H9 (cell line): ENCODE data around the gene PRF1. TPM values are rescaled to one million over a fixed set of nuclear protein-coding genes. Genes with fewer than 3 reads are reported as not detected.
A peak's percentile ranks its signal among the peaks of the same experiment; 100 is the strongest.

Source experiments
- DNase-seq: peaks from one replicate; pipeline ENCODE4 v3.0.0-alpha.2; 2017
- H2AFZ ChIP-seq: one replicate; pipeline ENCODE4 v1.6.1; 2013; ENCODE audit warnings: mild to moderate bottlenecking, low read length, control low read depth, moderate library complexity
- H2AK5ac ChIP-seq: 2 replicates; pipeline ENCODE4 v1.6.1; 2013; ENCODE audit warnings: low read length, control low read depth, mixed read lengths; ENCODE audit not compliant: insufficient read length
- H2BK120ac ChIP-seq: one replicate; pipeline ENCODE4 v1.6.1; 2013; ENCODE audit warnings: low read depth, mild to moderate bottlenecking, low read length, control low read depth, inconsistent platforms; ENCODE audit not compliant: poor library complexity, severe bottlenecking
- H2BK12ac ChIP-seq: 2 replicates; pipeline ENCODE4 v1.6.1; 2013; ENCODE audit warnings: low read length, control low read depth, mixed read lengths, low read depth; ENCODE audit not compliant: insufficient read length
- H2BK15ac ChIP-seq: 2 replicates; pipeline ENCODE4 v1.6.1; 2013; ENCODE audit warnings: low read depth, low read length, control low read depth
- H2BK20ac ChIP-seq: one replicate; pipeline ENCODE4 v1.6.1; 2013; ENCODE audit warnings: low read depth, mild to moderate bottlenecking, low read length, control low read depth, inconsistent platforms; ENCODE audit not compliant: poor library complexity, severe bottlenecking
- H2BK5ac ChIP-seq: 2 replicates; pipeline ENCODE4 v1.6.1; 2013; ENCODE audit warnings: low read length, control low read depth, mixed read lengths; ENCODE audit not compliant: insufficient read length
- H3K14ac ChIP-seq: 2 replicates; pipeline ENCODE4 v1.6.1; 2013; ENCODE audit warnings: low read length, control low read depth; ENCODE audit not compliant: insufficient read depth
- H3K18ac ChIP-seq: 2 replicates; pipeline ENCODE4 v1.6.1; 2013; ENCODE audit warnings: low read depth, mild to moderate bottlenecking, mixed read lengths, low read length, control low read depth; ENCODE audit not compliant: insufficient read length
- H3K23ac ChIP-seq: 2 replicates; pipeline ENCODE4 v1.6.1; 2013; ENCODE audit warnings: low read length, control low read depth, mixed read lengths, low read depth; ENCODE audit not compliant: insufficient read length
- H3K23me2 ChIP-seq: 2 replicates; pipeline ENCODE4 v1.6.1; 2013; ENCODE audit warnings: low read depth, mild to moderate bottlenecking, mixed read lengths, low read length, control low read depth; ENCODE audit not compliant: insufficient read length, poor library complexity, severe bottlenecking
- H3K27ac ChIP-seq: 2 replicates; pipeline ENCODE4 v1.5.1; 2013; ENCODE audit warnings: low read length, control low read depth, mixed read lengths, low read depth; ENCODE audit not compliant: insufficient read length
- H3K27me3 ChIP-seq: 2 replicates; pipeline ENCODE4 v1.6.1; 2013; ENCODE audit warnings: low read length, control low read depth, inconsistent platforms; ENCODE audit not compliant: insufficient read depth
- H3K4ac ChIP-seq: 2 replicates; pipeline ENCODE4 v1.6.1; 2013; ENCODE audit warnings: low read depth, mild to moderate bottlenecking, control low read depth, inconsistent platforms, low read length, moderate library complexity
- H3K4me1 ChIP-seq: 2 replicates; pipeline ENCODE4 v1.6.1; 2013; ENCODE audit warnings: low read length, control low read depth, inconsistent platforms; ENCODE audit not compliant: insufficient read depth
- H3K4me2 ChIP-seq: 2 replicates; pipeline ENCODE4 v1.6.1; 2013; ENCODE audit warnings: low read length, control low read depth, mixed read lengths; ENCODE audit not compliant: insufficient read length, insufficient read depth
- H3K56ac ChIP-seq: 2 replicates; pipeline ENCODE4 v1.6.1; 2013; ENCODE audit warnings: low read depth, mild to moderate bottlenecking, mixed read lengths, low read length, control low read depth; ENCODE audit not compliant: insufficient read length
- H3K79me1 ChIP-seq: 2 replicates; pipeline ENCODE4 v1.6.1; 2013; ENCODE audit warnings: low read depth, mild to moderate bottlenecking, moderate library complexity, low read length, control low read depth, inconsistent platforms; ENCODE audit not compliant: insufficient read depth, poor library complexity, severe bottlenecking
- H3K79me2 ChIP-seq: 2 replicates; pipeline ENCODE4 v1.6.1; 2013; ENCODE audit warnings: low read length, control low read depth, inconsistent platforms; ENCODE audit not compliant: insufficient read depth
- H3K9ac ChIP-seq: 2 replicates; pipeline ENCODE4 v1.6.1; 2013; ENCODE audit warnings: low read length, control low read depth, mixed read lengths; ENCODE audit not compliant: insufficient read length; ENCODE audit errors: extremely low read depth
- H3K9me3 ChIP-seq: one replicate; pipeline ENCODE4 v1.6.1; 2013; ENCODE audit warnings: low read depth, low read length, inconsistent platforms; ENCODE audit not compliant: control insufficient read depth
- H3T11ph ChIP-seq: one replicate; pipeline ENCODE4 v1.6.1; 2013; ENCODE audit warnings: mild to moderate bottlenecking, low read length, control low read depth, inconsistent platforms
- H4K20me1 ChIP-seq: one replicate; pipeline ENCODE4 v1.6.1; 2013; ENCODE audit not compliant: control insufficient read depth, insufficient read length, insufficient read depth
- H4K5ac ChIP-seq: 2 replicates; pipeline ENCODE4 v1.6.1; 2013; ENCODE audit warnings: low read depth, mild to moderate bottlenecking, mixed read lengths, low read length, control low read depth; ENCODE audit not compliant: insufficient read length
- H4K8ac ChIP-seq: replicated peaks from 2 replicates; pipeline ENCODE4 v1.6.1; 2013; ENCODE audit warnings: low read length, control low read depth, mixed read lengths, low read depth; ENCODE audit not compliant: insufficient read length
- H4K91ac ChIP-seq: 2 replicates; pipeline ENCODE4 v1.6.1; 2013; ENCODE audit warnings: low read depth, mild to moderate bottlenecking, moderate library complexity, mixed read lengths, low read length, control low read depth; ENCODE audit not compliant: insufficient read length
- H3K27ac Mint-ChIP-seq, 3 experiments: 2 replicates in 2 of 3; 3 replicates in 1 of 3; pipeline ENCODE4 v1.8.0; 2020 to 2021; ENCODE audit warnings: mixed read lengths in 3 of 3, mild to moderate bottlenecking in 1 of 3, moderate library complexity in 1 of 3
- H3K27me3 Mint-ChIP-seq: 2 replicates; pipeline ENCODE4 v1.8.0; 2021; ENCODE audit warnings: low read depth, mild to moderate bottlenecking, moderate library complexity, mixed read lengths
- H3K36me3 Mint-ChIP-seq, 3 experiments: 2 replicates in 2 of 3; 3 replicates in 1 of 3; pipeline ENCODE4 v1.8.0; 2020 to 2021; ENCODE audit warnings: low read depth in 3 of 3, mixed read lengths in 3 of 3; ENCODE audit not compliant: insufficient read depth in 1 of 3
- H3K4me1 Mint-ChIP-seq, 2 experiments: 2 replicates each; pipeline ENCODE4 v1.8.0; 2020; ENCODE audit warnings: mixed read lengths in 2 of 2
- H3K4me3 Mint-ChIP-seq, 2 experiments: 2 replicates in 1 of 2; 3 replicates in 1 of 2; pipeline ENCODE4 v1.8.0; 2020 to 2021; ENCODE audit warnings: mild to moderate bottlenecking in 2 of 2, mixed read lengths in 2 of 2, moderate library complexity in 1 of 2
- H3K9me3 Mint-ChIP-seq, 2 experiments: 2 replicates in 1 of 2; 3 replicates in 1 of 2; pipeline ENCODE4 v1.8.0; 2020; ENCODE audit warnings: mild to moderate bottlenecking in 2 of 2, mixed read lengths in 2 of 2, moderate library complexity in 1 of 2
- WGBS: extraction: QIAGEN DNeasy Blood & Tissue Kit; methylation state at CpG from one replicate; pipeline ENCODE4 v1.1.7; 2013; ENCODE audit warnings: missing lambda C conversion rate, low lambda C conversion rate, mixed read lengths; ENCODE audit not compliant: insufficient read length; ENCODE audit errors: extremely low coverage; 5-methylcytosine and 5-hydroxymethylcytosine counted together
- total RNA-seq: library from RNA; stranded (reverse); gene quantifications from 2 replicates; pipeline ENCODE4 v1.2.1, GENCODE V29; 2021
- TF ChIP-seq, protein P1 (sequence below): fragments of 200-600 bp; sonication (generic); conservative IDR thresholded peaks from 3 replicates; pipeline ENCODE4 v1.8.0; 2021; ENCODE audit warnings: antibody characterized with exemption, mild to moderate bottlenecking

PRF1 gene
- total RNA-seq, 1 experiment from 2014 or later = not detected

DNA sequence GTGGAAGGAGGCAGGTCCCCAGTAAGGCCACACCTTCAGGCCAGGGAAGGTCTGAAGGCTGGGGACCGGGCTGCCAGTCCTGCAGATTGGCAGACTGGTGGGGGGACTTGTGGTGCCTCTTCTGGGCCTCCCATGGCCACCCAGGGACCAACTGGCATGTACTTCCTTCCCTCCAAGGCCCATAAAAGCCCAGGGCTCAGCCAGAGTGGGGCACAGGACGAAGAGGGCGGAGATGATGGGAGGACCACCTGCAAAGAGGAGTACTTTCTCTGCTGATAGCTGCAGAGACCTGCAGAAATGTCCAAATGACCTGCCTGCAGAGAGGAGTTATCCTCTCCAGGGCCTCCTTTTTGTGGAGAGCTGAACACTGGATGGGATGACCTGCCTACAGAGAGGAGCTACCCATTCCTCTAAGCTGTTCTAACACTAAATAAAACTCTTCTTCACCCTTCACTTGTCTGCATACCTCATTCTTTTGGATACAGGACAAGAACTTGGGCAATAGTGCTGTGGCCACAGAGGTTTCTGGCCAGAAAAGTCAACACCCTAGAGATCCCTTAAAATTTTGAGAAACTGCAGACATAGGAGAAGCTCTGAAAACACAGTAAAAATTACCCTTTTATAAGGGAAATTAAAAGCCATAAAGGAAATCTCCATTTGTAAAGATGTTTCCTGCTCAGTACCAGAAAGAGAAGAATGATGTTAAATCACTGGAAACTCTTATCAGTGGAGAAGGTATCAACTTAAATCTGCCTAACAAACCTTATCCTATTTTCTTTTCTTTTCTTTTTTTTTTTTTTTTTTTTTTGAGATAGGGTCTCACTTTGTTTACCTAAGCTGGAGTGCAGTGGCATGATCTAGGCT, 20.7 kb upstream of the PRF1 start:
- Histone ChIP-seq H3K18ac (peak overlapping the region; percentile 58), H3K27me3 (no peaks in the 10 kb centered on the region), H3K27ac (peak overlapping the region; percentile 99), H4K91ac (peak overlapping the region; percentile 41), H3K14ac (peak overlapping the region; percentile 61; the same call in 1 of the 2 replicates), H2AFZ (no peak overlapping the region), H2BK12ac (peak overlapping the region; percentile 27), H3T11ph (no peak overlapping the region), H3K56ac (no peak overlapping the region), H3K79me1 (no peaks in the 10 kb centered on the region), H2BK120ac (no peak overlapping the region), H2AK5ac (peak overlapping the region; percentile 57), H3K9me3 (peaks cover 7% of the 10 kb centered on the region), H3K79me2 (no peaks in the 10 kb centered on the region), H3K23me2 (no peaks in the 10 kb centered on the region), H3K4ac (peak overlapping the region; percentile 19; the same call in 1 of the 2 replicates), H4K8ac (no peak overlapping the region), H3K9ac (no peak overlapping the region), H2BK20ac (no peak overlapping the region), H2BK5ac (peak overlapping the region; percentile 12), H4K5ac (no peak overlapping the region), H2BK15ac (no peak overlapping the region), H4K20me1 (no peaks in the 10 kb centered on the region), H3K4me2 (peak overlapping the region; percentile 21), H3K23ac (no peak overlapping the region), H3K4me1 (peaks cover 9% of the 10 kb centered on the region)
- TF ChIP-seq, protein P1, sequence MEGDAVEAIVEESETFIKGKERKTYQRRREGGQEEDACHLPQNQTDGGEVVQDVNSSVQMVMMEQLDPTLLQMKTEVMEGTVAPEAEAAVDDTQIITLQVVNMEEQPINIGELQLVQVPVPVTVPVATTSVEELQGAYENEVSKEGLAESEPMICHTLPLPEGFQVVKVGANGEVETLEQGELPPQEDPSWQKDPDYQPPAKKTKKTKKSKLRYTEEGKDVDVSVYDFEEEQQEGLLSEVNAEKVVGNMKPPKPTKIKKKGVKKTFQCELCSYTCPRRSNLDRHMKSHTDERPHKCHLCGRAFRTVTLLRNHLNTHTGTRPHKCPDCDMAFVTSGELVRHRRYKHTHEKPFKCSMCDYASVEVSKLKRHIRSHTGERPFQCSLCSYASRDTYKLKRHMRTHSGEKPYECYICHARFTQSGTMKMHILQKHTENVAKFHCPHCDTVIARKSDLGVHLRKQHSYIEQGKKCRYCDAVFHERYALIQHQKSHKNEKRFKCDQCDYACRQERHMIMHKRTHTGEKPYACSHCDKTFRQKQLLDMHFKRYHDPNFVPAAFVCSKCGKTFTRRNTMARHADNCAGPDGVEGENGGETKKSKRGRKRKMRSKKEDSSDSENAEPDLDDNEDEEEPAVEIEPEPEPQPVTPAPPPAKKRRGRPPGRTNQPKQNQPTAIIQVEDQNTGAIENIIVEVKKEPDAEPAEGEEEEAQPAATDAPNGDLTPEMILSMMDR = no peak
- Mint-ChIP-seq H3K27ac (peak overlapping the region; percentile 94 to 97 (median 96); a peak in 5 of 7 replicates), H3K4me1 (peaks cover 37 to 50% of the 10 kb centered on the region in 2 experiments), H3K27me3 (no peaks in the 10 kb centered on the region), H3K9me3 (peaks cover 32 to 38% of the 10 kb centered on the region in 2 experiments), H3K4me3 (no peak overlapping the region), H3K36me3 (peaks cover 18 to 37% (median 24%) of the 10 kb centered on the region in 3 experiments)
- DNase-seq = no peak
- WGBS = no CpG with 5 or more reads among the region's 3 CpGs
